ENCODE data around the gene AZIN2.
"Not testable (repeated sequence)": the region's sequence is repeated elsewhere in the genome, so short reads cannot be mapped to it uniquely, and the experiment has no call there.

AZIN2 gene

DNA sequence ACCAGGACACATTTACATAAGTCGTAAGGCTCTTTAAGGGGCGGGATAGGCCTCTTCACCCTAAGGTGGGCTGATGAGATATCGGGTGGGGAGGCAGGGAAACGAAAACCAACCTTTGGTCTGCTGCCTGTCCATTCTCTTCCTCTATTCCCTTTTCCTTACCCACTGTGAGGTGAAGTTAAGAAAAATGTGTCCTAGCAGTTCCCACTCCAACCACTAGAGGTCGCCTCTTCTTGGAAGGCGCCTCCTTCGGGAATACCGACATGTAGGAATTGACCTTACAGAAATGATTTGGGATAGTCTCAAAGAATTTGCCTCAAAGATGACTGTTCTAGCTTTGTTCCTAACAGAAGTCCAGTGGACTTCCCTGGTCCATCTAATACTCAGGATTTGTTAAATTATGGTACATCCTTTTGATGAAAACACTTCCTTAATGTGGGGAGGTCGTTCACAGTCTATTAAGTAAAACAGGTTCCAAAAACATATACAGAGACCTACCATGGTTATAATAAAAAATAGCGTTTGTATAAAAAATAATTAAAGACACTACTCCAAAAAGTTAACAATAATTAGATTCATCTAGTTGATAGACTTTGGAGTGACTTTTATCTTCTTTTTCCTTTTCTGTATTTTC is 14.1 kb downstream of the AZIN2 start:
- DNase-seq (ENCODE audit: low read depth) = peak; percentile 44

GRCh38 chr1:33096363-33097005 is 15.5 kb downstream of the AZIN2 start:
- DNase-seq (ENCODE audit: low read depth) = no peak

DNA sequence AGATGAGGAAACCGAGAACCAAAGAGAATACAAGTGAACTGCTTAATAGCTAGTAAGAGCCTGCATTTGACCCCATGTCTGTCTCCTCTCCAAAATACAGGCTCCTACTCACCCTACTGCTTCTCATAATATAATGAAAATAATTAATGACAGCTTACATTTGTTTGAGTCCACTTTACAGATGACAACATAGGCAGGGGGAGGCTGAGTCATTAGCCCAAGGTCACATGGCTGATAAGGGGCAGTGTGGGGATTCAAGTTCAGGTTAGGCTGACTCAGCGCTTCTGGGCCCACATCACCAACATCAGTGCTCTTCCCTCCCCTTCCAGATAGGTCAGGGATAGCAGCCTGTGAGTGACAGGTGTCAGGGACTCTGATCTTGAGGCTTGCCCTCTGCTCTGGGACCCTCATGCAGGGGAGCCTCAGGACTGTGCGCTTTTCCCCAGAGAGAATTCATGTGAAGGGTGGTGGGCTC is 16.2 kb downstream of the AZIN2 start:
- DNase-seq (ENCODE audit: low read depth) = no peak

GRCh38 chr1:33097762-33098161 is 16.8 kb downstream of the AZIN2 start:
- DNase-seq (ENCODE audit: low read depth) = no peak

DNA sequence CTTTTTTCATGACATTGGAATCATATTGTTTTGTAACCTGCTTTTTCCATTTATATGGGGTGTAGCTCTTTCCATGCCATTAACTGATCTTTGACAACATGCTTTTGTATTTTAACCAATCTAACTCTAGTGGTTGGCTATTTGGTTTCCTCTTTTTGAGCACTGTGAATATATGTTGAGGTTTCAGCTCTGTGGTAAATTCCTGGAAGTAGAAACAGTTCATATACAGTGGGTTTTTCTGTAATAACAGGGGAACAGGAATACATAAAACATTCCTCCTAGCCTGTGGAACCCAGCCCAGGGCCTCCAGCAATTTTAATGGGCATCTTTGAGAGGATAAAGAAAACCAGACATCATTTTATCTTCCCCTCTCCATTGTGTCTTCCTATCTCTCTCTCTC is 17.4 kb downstream of the AZIN2 start:
- no peak for DNase-seq (ENCODE audit: low read depth)

GRCh38 chr1:33099290-33100118 is 18.6 kb downstream of the AZIN2 start:
- DNase-seq (ENCODE audit: low read depth) = peak; percentile 100

GRCh38 chr1:33100119-33100415 is 19.1 kb downstream of the AZIN2 start:
- not testable (repeated sequence) for DNase-seq (ENCODE audit: low read depth)

- no peak for DNase-seq (ENCODE audit: low read depth)
Measured at GRCh38 chr1:33110477-33110876, 29.5 kb downstream of the AZIN2 start.

GRCh38 chr1:33111965-33112364 is 31.0 kb downstream of the AZIN2 start:
- no peak for DNase-seq (ENCODE audit: low read depth)

GRCh38 chr1:33117440-33118085 is 36.6 kb downstream of the AZIN2 start:
- no peak for DNase-seq (ENCODE audit: low read depth)

- no peak for DNase-seq (ENCODE audit: low read depth)
Measured at GRCh38 chr1:33118274-33118673, 37.3 kb downstream of the AZIN2 start.

DNA sequence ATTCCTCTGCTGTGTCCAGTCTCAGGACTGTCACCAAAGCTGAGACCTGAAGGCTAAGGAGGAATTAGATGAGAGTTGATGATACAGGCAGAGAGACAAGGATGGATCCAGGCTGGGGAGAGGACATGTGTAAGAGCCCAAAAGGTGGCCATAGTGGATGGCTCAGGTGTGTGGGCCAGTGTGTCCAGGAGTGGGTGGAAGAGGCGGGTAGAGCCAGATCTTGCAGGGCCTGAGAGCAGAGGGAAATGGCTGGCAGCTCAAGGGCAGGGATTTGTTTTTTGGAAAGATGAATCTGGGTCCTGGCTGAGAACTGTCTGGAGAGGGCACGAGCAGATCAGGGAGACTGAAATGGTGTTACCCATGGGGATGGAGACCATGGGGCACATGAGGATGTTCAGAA is 38.1 kb downstream of the AZIN2 start:
- DNase-seq (ENCODE audit: low read depth) = no peak

DNA sequence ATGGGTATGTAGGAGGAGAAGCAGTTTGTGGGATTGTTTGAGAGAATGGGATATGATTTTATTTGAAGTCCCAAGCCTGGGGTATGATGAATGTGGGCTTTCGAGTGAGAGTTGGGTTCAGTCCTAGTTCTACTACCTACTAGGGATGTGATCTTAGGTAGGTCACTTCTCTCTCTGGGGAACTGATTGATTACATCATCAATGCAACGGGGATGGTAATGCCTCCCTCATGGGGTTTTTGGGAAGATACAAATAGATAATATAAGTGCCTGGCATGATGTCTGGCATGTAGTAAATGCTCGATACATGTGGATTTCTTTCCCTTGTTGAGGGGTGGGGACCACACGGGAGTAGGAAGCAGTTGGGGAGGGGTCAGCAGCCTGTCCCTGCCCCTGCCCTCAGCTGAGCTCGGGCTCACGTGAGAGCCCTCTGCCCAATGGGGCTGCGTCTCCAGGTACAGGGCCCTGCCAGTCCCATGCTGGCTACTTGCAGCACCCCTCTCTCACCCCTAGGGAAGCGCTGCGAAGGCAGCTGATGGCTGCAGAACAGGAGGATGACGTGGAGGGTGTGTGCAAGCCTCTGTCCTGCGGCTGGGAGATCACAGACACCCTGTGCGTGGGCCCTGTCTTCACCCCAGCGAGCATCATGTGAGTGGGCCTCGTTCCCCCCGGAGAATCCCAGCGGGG is 38.7 kb downstream of the AZIN2 start:
- no peak for DNase-seq (ENCODE audit: low read depth)

DNA sequence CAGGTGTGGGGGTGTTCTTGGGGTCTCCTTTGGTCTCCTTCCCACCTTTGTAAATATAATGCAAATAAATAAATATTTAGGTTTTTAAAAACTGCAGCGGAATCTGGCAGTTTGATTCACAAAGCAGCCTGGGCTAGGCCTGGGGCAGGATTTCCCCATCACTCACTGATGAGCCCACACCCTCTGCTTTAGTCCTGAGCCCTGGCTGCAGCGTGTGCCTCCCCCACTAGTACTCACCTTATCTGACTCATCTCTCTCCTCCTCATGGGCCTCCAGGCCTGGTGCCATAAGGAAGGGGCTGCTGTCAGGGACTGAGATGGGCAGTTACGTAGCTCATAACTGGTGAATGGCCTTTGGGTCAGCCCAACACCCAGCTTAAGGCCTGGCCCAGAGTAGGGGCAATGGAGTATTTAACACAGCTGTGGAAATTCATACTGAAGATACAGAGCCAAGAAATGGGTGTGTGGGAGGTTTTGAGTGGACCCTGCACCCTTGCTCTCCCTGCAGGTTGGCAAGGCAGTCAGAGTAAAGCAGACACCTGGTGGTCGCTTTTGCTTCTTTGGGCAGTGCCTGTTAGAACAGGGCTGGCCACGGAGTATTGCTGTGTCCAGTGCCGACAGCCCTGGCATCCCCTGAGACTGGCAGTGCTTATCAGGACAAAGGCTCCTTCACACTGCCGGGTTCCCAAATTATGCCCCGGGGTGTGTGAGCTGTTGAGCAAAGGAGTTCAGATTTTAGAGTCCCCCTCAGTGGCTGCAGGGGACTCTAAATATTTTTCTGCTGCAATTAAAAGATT is 39.7 kb downstream of the AZIN2 start:
- DNase-seq (ENCODE audit: low read depth) = no peak

- DNase-seq (ENCODE audit: low read depth) = no peak
Measured at GRCh38 chr1:33121728-33122127, 40.8 kb downstream of the AZIN2 start.

DNA sequence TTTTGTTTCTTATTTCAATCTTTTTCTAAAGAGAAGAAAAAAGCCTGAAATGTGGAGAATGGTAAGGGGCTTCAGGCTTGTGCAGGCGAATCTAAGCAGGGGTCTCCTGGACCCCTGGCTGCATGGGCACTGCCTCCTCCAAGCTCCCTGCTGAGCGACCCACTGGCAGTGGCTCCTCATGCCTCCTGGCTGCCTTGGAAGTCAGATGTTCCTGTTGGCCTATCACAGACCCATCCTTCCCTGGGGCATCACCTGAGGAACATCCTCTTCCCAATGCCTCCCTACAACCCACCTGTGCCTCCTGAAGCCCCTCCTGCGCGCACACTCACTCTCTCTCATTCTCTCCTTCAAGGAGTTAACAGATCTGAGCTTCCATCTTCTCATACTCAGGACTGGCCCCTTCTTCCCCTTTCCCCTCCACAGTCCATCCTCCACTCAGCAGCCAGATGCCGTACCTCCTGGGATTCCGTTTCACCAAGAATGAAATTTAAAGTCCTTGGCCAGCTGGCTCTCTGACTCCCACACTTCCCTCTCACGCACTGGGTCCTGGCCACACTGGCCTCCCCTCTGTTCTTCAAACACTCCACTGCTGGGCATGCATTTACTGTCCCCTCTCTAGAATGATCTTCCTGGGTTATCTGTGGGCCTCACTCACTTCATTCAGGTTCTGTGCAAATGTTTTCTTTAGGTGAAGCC is 41.7 kb downstream of the AZIN2 start:
- no peak for DNase-seq (ENCODE audit: low read depth)

GRCh38 chr1:33123266-33123665 is 42.3 kb downstream of the AZIN2 start:
- no peak for DNase-seq (ENCODE audit: low read depth)

GRCh38 chr1:33124647-33125046 is 43.7 kb downstream of the AZIN2 start:
- DNase-seq (ENCODE audit: low read depth) = not testable (repeated sequence)

GRCh38 chr1:33126411-33127000 is 45.6 kb downstream of the AZIN2 start:
- no peak for DNase-seq (ENCODE audit: low read depth)
